BJ (cell line): ENCODE results near the gene RUSC1. TPM values are rescaled to one million over a fixed set of nuclear protein-coding genes. Genes with fewer than 3 reads are reported as not detected.
A peak's percentile ranks its signal among the peaks of the same experiment; 100 is the strongest.

Experiments used
- CTCF ChIA-PET: fragments of 350-600 bp; formaldehyde crosslinking; extraction: SDS; loops from one replicate; lab custom pipeline; 2021; ENCODE audit warnings: antibody characterized with exemption, inconsistent platforms; lab: Yijun Ruan, JAX
- POLR2A ChIA-PET: fragments of 300-600 bp; sonication (Branson Sonifier 250); formaldehyde crosslinking; extraction: SDS; loops from one replicate; lab custom pipeline; 2021; ENCODE audit warnings: antibody characterized with exemption; lab: Charles Lee
- DNase-seq: peaks from one replicate; pipeline ENCODE4 v3.0.0-alpha.2; 2011; ENCODE audit warnings: low read depth
- H3K27me3 ChIP-seq: 2 replicates; pipeline ENCODE4 v1.6.0; 2011; ENCODE audit warnings: low read length; ENCODE audit not compliant: control insufficient read depth, insufficient read depth
- H3K36me3 ChIP-seq: 2 replicates; pipeline ENCODE4 v1.5.1; 2011; ENCODE audit warnings: low read length; ENCODE audit not compliant: control insufficient read depth, insufficient read depth
- H3K4me3 ChIP-seq: 2 replicates; pipeline ENCODE4 v1.5.1; 2011; ENCODE audit warnings: low read depth, mild to moderate bottlenecking, control low read depth, low read length
- CTCF ChIP-seq: IDR thresholded peaks from 2 replicates; pipeline ENCODE4 v1.5.1; 2011; ENCODE audit warnings: low read depth, mild to moderate bottlenecking, control low read depth, inconsistent platforms, low read length, moderate library complexity; ENCODE audit not compliant: insufficient read depth
- polyA plus RNA-seq: library from polyadenylated mRNA; depleted of rRNA; stranded (reverse); fragments of >200 nt; gene quantifications from 2 replicates; pipeline ENCODE4 v1.2.3, GENCODE V29; 2011

RUSC1 gene
- polyA plus RNA-seq, 1 experiment, result 34.1 TPM

GRCh38 chr1:155321639-155322503 is 1.2 kb downstream of the RUSC1 start:
- ChIA-PET POLR2A (interaction anchor here (0.6 kb wide), 1 partner anchor 762 kb away, joined by 3 read pairs; no protein-coding TSS in a partner anchor), CTCF (interaction anchor here (0.6 to 4.3 kb wide), 14 partner anchors 9 to 1168 kb away, joined by 3 to 54 read pairs (median 3); partner anchors contain the start of genes CLK2, ENTREP3 and MTX1)
- Histone ChIP-seq H3K27me3 (no peaks in the 10 kb centered on the region), H3K4me3 (peak overlapping the region; percentile 66), H3K36me3 (no peaks in the 10 kb centered on the region)
- TF ChIP-seq CTCF, result no peak
- no peak for DNase-seq

GRCh38 chr1:155322571-155322952 is 1.9 kb downstream of the RUSC1 start:
- no peak for TF ChIP-seq CTCF
- no peak for DNase-seq
- Histone ChIP-seq H3K4me3 (peak overlapping the region; percentile 66), H3K27me3 (no peaks in the 10 kb centered on the region), H3K36me3 (0 out of 2 replicates have a peak, but pooled peaks cover under 1% of the 10 kb centered on the region)
- ChIA-PET CTCF (interaction anchor here (0.6 to 4.3 kb wide), 12 partner anchors 10 to 1168 kb away, joined by 3 to 54 read pairs (median 3); partner anchors contain the start of genes CLK2, ENTREP3 and MTX1), POLR2A (interaction anchor here (0.6 kb wide), 1 partner anchor 762 kb away, joined by 3 read pairs; no protein-coding TSS in a partner anchor)

GRCh38 chr1:155322953-155323728 is 2.4 kb downstream of the RUSC1 start:
- H3K4me3 ChIP-seq, result peak overlapping the region; percentile 66
- peak; percentile 84 for TF ChIP-seq CTCF
- peak; percentile 77 for DNase-seq
- no peaks in the 10 kb centered on the region for H3K27me3 ChIP-seq
- ChIA-PET POLR2A (no interaction called here), CTCF (interaction anchor here (0.5 to 4.3 kb wide), 27 partner anchors 10 to 694 kb away, joined by 3 to 54 read pairs (median 5); partner anchors contain the start of genes CLK2, ENTREP3, HCN3 and THBS3)
- 0 out of 2 replicates have a peak, but pooled peaks cover 2% of the 10 kb centered on the region for H3K36me3 ChIP-seq

GRCh38 chr1:155323729-155324036 is 3.0 kb downstream of the RUSC1 start:
- peak overlapping the region; percentile 66 for H3K4me3 ChIP-seq
- POLR2A ChIA-PET, result interaction anchor here (0.6 kb wide), 1 partner anchor 239 kb away, joined by 3 read pairs; no protein-coding TSS in a partner anchor
- DNase-seq, result peak; percentile 62
- H3K27me3 ChIP-seq, result no peaks in the 10 kb centered on the region
- H3K36me3 ChIP-seq, result 0 out of 2 replicates have a peak, but pooled peaks cover 2% of the 10 kb centered on the region
- CTCF ChIA-PET, result interaction anchor here (0.5 to 4.3 kb wide), 25 partner anchors 11 to 694 kb away, joined by 3 to 54 read pairs (median 5); partner anchors contain the start of genes HCN3 and THBS3
- TF ChIP-seq CTCF, result no peak
